Loucy (cell line): ENCODE data around the gene SELENON.

Source experiments
- EZH2phosphoT487 ChIP-seq: fragments of 200-600 bp; IDR thresholded peaks from 2 replicates; pipeline ENCODE4 v1.6.1; 2018; ENCODE audit warnings: antibody characterized with exemption, mild to moderate bottlenecking, moderate library complexity, borderline replicate concordance
- TF ChIP-seq, protein P1 (sequence below): fragments of 200-600 bp; sonication (generic); conservative IDR thresholded peaks from 2 replicates; pipeline ENCODE4 v1.5.1; 2014; ENCODE audit warnings: mild to moderate bottlenecking, antibody characterized with exemption, low read length

GRCh38 chr1:25813071-25813733 is 13.2 kb downstream of the SELENON start:
- TF ChIP-seq, protein P1, sequence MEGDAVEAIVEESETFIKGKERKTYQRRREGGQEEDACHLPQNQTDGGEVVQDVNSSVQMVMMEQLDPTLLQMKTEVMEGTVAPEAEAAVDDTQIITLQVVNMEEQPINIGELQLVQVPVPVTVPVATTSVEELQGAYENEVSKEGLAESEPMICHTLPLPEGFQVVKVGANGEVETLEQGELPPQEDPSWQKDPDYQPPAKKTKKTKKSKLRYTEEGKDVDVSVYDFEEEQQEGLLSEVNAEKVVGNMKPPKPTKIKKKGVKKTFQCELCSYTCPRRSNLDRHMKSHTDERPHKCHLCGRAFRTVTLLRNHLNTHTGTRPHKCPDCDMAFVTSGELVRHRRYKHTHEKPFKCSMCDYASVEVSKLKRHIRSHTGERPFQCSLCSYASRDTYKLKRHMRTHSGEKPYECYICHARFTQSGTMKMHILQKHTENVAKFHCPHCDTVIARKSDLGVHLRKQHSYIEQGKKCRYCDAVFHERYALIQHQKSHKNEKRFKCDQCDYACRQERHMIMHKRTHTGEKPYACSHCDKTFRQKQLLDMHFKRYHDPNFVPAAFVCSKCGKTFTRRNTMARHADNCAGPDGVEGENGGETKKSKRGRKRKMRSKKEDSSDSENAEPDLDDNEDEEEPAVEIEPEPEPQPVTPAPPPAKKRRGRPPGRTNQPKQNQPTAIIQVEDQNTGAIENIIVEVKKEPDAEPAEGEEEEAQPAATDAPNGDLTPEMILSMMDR = no peak
- TF ChIP-seq EZH2phosphoT487 = no peak
